ENCODE measurements around the gene CNIH3. TPM values are rescaled to one million over a fixed set of nuclear protein-coding genes. Genes with fewer than 3 reads are reported as not detected.

CNIH3 gene
- total RNA-seq, 1 donor, result 3.6 TPM

DNA sequence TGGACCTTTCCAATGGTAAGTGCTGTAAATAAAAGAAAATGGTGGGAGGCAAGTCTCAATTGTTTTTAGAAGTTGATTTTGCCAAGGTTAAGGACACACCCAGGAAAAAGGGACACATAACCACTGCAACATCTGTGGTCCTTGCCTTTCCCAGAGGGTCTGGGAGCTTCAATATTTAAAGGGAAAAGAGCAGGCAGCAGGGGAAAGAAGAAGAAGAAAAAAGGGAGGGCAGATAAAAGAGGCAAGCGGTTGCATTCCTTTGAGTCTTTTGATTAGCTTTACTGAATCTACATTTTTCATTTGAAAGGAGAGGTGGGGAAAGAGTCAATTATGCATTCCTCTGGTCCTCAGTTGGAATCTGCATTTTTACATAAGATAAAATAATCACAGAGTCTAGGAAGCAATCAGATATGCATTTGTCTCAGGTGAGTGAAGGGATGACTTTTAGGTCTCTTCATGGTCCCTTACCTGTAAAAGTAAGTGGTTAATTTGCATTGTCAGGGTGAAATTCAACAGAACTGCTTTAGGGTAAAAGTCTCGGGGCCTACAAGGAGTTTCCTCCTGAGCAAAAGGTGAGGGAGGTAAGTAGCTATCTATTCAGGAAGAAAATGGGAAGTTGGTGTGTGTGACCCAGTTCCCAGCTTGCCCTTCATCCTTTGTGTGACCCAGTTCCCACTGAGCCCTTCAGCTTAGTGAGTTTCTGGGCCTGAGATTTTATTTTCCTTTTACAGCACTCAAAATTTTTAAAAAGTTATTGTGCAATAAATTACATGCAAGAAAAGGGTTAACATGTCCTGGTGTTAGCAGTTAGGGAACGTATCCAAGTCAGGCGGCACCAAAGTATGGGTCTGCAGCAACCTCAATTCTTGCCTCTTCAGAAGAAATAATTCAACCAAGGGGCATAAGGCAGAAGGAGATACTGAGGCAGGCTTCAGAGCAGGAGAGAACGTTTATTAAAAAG is 8.6 kb upstream of the CNIH3 start:
- TF ChIP-seq, protein P1, sequence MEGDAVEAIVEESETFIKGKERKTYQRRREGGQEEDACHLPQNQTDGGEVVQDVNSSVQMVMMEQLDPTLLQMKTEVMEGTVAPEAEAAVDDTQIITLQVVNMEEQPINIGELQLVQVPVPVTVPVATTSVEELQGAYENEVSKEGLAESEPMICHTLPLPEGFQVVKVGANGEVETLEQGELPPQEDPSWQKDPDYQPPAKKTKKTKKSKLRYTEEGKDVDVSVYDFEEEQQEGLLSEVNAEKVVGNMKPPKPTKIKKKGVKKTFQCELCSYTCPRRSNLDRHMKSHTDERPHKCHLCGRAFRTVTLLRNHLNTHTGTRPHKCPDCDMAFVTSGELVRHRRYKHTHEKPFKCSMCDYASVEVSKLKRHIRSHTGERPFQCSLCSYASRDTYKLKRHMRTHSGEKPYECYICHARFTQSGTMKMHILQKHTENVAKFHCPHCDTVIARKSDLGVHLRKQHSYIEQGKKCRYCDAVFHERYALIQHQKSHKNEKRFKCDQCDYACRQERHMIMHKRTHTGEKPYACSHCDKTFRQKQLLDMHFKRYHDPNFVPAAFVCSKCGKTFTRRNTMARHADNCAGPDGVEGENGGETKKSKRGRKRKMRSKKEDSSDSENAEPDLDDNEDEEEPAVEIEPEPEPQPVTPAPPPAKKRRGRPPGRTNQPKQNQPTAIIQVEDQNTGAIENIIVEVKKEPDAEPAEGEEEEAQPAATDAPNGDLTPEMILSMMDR (IDR thresholded peaks at IDR 0.05; ENCODE audit: extremely low read depth, low read depth, low read length), result no peak
- Histone ChIP-seq H3K79me2 (ENCODE audit: insufficient read depth, low read length) (no peaks in the 10 kb centered on the region), H3K4me1 (ENCODE audit: insufficient read depth, low read length) (no peaks in the 10 kb centered on the region), H2AFZ (ENCODE audit: low read length) (no peak overlapping the region), H3K9me3 (ENCODE audit: low read depth, low read length) (no peaks in the 10 kb centered on the region), H3K4me2 (ENCODE audit: insufficient read depth, low read length) (no peak overlapping the region), H4K20me1 (ENCODE audit: insufficient read depth, low read length) (no peaks in the 10 kb centered on the region), H3K36me3 (ENCODE audit: insufficient read depth, low read length) (no peaks in the 10 kb centered on the region), H3K27me3 (ENCODE audit: insufficient read depth, low read length) (no peaks in the 10 kb centered on the region), H3K27ac (ENCODE audit: low read depth, low read length) (no peak overlapping the region), H3K4me3 (ENCODE audit: insufficient read depth, low read length) (no peak overlapping the region)
- DNase-seq (ENCODE audit: insufficient read length, low spot score, missing footprints), result no peak

GRCh38 chr1:224609333-224609732 is 6.8 kb upstream of the CNIH3 start:
- no peak overlapping the region for H3K4me3 ChIP-seq (ENCODE audit: insufficient read depth, low read length)
- no peaks in the 10 kb centered on the region for H3K27me3 ChIP-seq (ENCODE audit: insufficient read depth, low read length)
- no peaks in the 10 kb centered on the region for H4K20me1 ChIP-seq (ENCODE audit: insufficient read depth, low read length)
- H2AFZ ChIP-seq (ENCODE audit: low read length), result no peak overlapping the region
- TF ChIP-seq, protein P1 (IDR thresholded peaks at IDR 0.05; ENCODE audit: extremely low read depth, low read depth, low read length), result no peak
- H3K4me1 ChIP-seq (ENCODE audit: insufficient read depth, low read length), result no peaks in the 10 kb centered on the region
- no peak overlapping the region for H3K27ac ChIP-seq (ENCODE audit: low read depth, low read length)
- H3K9me3 ChIP-seq (ENCODE audit: low read depth, low read length), result no peaks in the 10 kb centered on the region
- H3K4me2 ChIP-seq (ENCODE audit: insufficient read depth, low read length), result no peak overlapping the region
- no peaks in the 10 kb centered on the region for H3K36me3 ChIP-seq (ENCODE audit: insufficient read depth, low read length)
- peak; percentile 71 for DNase-seq (ENCODE audit: insufficient read length, low spot score, missing footprints)
- H3K79me2 ChIP-seq (ENCODE audit: insufficient read depth, low read length), result no peaks in the 10 kb centered on the region

DNA sequence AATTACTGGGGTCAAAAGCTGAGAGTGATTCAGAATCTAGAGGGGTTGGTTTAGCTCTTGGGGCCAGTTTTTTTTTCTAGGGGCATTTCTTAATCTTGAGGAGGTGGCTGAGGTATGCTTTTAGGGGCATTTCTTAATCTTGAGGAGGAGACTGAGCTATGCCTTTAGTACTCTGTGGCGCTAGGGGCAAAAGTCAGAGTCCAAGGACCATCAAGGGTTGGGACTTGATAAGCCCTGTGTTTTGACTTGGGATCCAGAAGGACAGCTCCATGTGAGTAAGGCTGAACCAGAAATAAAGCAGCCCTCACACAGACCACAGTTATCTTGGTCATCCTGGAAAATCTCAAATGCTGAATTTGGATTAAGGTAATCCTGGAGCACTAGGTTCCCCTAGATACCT is 3.9 kb upstream of the CNIH3 start:
- Histone ChIP-seq H3K9me3 (ENCODE audit: low read depth, low read length) (no peaks in the 10 kb centered on the region), H3K79me2 (ENCODE audit: insufficient read depth, low read length) (peaks cover 2% of the 10 kb centered on the region), H3K36me3 (ENCODE audit: insufficient read depth, low read length) (no peaks in the 10 kb centered on the region), H3K4me1 (ENCODE audit: insufficient read depth, low read length) (peaks cover 8% of the 10 kb centered on the region), H2AFZ (ENCODE audit: low read length) (no peak overlapping the region), H3K4me3 (ENCODE audit: insufficient read depth, low read length) (no peak overlapping the region), H3K27me3 (ENCODE audit: insufficient read depth, low read length) (peaks cover 24% of the 10 kb centered on the region), H4K20me1 (ENCODE audit: insufficient read depth, low read length) (no peaks in the 10 kb centered on the region), H3K4me2 (ENCODE audit: insufficient read depth, low read length) (no peak overlapping the region), H3K27ac (ENCODE audit: low read depth, low read length) (no peak overlapping the region)
- TF ChIP-seq, protein P1 (IDR thresholded peaks at IDR 0.05; ENCODE audit: extremely low read depth, low read depth, low read length), result no peak
- no peak for DNase-seq (ENCODE audit: insufficient read length, low spot score, missing footprints)

DNA sequence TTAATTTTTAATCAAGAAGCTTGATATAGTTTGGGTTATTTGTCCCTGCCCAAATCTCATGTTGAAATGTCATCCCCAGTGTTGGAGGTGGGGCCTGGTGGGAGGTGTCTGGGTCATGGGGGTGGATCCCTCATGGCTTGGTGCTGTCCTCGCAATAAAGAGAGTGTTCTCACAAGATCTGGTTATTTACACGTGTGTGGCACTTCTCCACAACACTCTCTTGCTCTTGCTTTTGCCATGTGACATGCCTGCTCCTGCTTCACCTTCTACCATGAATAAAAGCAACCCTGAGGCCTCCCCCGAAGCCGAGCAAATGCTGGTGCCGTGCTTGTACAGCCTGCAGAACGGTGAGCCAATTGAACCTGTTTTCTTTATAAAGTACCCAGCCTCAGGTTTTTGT is 2.6 kb upstream of the CNIH3 start:
- peaks cover 36% of the 10 kb centered on the region for H3K27me3 ChIP-seq (ENCODE audit: insufficient read depth, low read length)
- H3K9me3 ChIP-seq (ENCODE audit: low read depth, low read length), result no peaks in the 10 kb centered on the region
- no peak for DNase-seq (ENCODE audit: insufficient read length, low spot score, missing footprints)
- no peak overlapping the region for H2AFZ ChIP-seq (ENCODE audit: low read length)
- H4K20me1 ChIP-seq (ENCODE audit: insufficient read depth, low read length), result no peaks in the 10 kb centered on the region
- H3K27ac ChIP-seq (ENCODE audit: low read depth, low read length), result no peak overlapping the region
- H3K4me1 ChIP-seq (ENCODE audit: insufficient read depth, low read length), result peaks cover 8% of the 10 kb centered on the region
- H3K79me2 ChIP-seq (ENCODE audit: insufficient read depth, low read length), result peaks cover 14% of the 10 kb centered on the region
- H3K4me3 ChIP-seq (ENCODE audit: insufficient read depth, low read length), result no peak overlapping the region
- H3K36me3 ChIP-seq (ENCODE audit: insufficient read depth, low read length), result no peaks in the 10 kb centered on the region
- TF ChIP-seq, protein P1 (IDR thresholded peaks at IDR 0.05; ENCODE audit: extremely low read depth, low read depth, low read length), result no peak
- H3K4me2 ChIP-seq (ENCODE audit: insufficient read depth, low read length), result no peak overlapping the region
